HPDE6-E6E7 (cell line): ENCODE results near the gene ENPP7.

Experiments used
- DNase-seq: peaks from one replicate; pipeline ENCODE4 v3.0.0; 2011; ENCODE audit warnings: missing footprints; ENCODE audit errors: extremely low spot score

ENPP7 gene

GRCh38 chr17:79732254-79732653, 1.5 kb downstream of the ENPP7 start:
- no peak for DNase-seq

- DNase-seq: no peak
Observed at GRCh38 chr17:79732804-79733691, 2.3 kb downstream of the ENPP7 start.

- no peak for DNase-seq
Observed at GRCh38 chr17:79733692-79734070, 2.9 kb downstream of the ENPP7 start.

- no peak for DNase-seq
Observed at GRCh38 chr17:79735096-79735495, 4.4 kb downstream of the ENPP7 start.

- DNase-seq: no peak
Observed at GRCh38 chr17:79737046-79737921, 6.5 kb downstream of the ENPP7 start.

GRCh38 chr17:79737922-79738578, 7.3 kb downstream of the ENPP7 start:
- DNase-seq: no peak

- no peak for DNase-seq
Observed at GRCh38 chr17:79738643-79739042, 7.9 kb downstream of the ENPP7 start.

- no peak for DNase-seq
Observed at GRCh38 chr17:79739148-79740062, 8.7 kb downstream of the ENPP7 start.

- no peak for DNase-seq
Observed at GRCh38 chr17:79740413-79740812, 9.7 kb downstream of the ENPP7 start.

- DNase-seq: no peak
Observed at GRCh38 chr17:79741401-79741750, 10.6 kb downstream of the ENPP7 start.

- DNase-seq: peak; percentile 71
Observed at GRCh38 chr17:79741751-79742588, 11.2 kb downstream of the ENPP7 start.

GRCh38 chr17:79742589-79742918, 11.8 kb downstream of the ENPP7 start:
- no peak for DNase-seq

- DNase-seq: no peak
Observed at GRCh38 chr17:79742951-79743476, 12.3 kb downstream of the ENPP7 start.

- no peak for DNase-seq
Observed at GRCh38 chr17:79743614-79744013, 12.9 kb downstream of the ENPP7 start.

- DNase-seq: no peak
Observed at GRCh38 chr17:79745641-79746105, 14.9 kb downstream of the ENPP7 start.

GRCh38 chr17:79746889-79747507, 16.3 kb downstream of the ENPP7 start:
- DNase-seq: no peak

GRCh38 chr17:79747508-79748294, 17.0 kb downstream of the ENPP7 start:
- DNase-seq: no peak

GRCh38 chr17:79748295-79749099, 17.8 kb downstream of the ENPP7 start:
- DNase-seq: no peak
